GM21526 (cell line): Measurements from ENCODE around the gene LTA4H.

Experiments
- ATAC-seq: cut with Tn5 transposase; IDR thresholded peaks from one replicate; pipeline ENCODE4 v1.9.1; 2021; ENCODE audit warnings: moderate library complexity; ENCODE audit not compliant: unreplicated experiment, low FRiP score

The LTA4H gene

DNA sequence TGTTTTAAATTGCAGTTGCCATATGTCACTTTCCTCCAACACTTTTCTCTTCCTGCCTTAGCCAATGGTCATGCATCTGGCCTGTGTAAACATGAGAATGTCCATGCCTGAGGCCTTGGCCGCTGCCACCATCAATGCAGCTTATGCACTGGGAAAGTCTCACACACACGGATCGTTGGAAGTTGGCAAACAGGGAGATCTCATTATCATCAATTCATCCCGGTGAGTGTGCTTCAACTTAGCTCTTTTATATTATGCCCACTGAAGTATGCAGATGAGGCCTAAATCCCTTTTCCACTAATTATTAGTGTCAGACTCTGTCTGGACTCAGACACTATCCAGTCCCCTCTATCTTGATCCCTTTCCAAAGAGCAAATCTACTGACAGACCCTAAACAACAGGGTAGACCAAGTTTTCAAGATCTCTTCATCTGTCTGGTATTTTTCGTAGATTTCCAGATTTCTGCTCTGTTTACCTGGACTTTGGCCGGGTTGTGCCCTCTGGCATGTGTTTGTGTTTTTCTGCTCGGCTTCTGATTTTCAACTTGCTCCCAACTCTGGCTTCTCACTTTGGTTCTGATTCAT, 69.0 kb downstream of the LTA4H start:
- no peak for ATAC-seq

DNA sequence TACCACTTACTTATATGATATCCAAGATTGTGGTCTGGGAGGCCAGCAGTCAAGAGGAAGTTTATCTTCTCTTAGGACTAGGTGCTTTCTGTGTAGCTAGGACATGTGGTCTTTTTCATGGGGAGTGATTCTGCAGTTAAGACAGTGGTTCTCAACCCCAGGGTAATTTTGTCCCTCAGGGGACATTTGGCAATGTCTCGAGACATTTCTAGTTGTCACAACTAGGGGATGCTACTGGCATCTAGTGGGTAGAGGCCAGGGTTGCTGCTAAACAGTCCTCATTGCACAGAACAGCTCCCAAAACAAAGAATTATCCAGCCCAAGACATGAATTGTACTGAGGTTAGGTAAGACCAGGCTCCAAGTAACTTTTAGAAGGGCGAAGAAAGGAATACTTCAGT, 72.3 kb downstream of the LTA4H start:
- no peak for ATAC-seq

DNA sequence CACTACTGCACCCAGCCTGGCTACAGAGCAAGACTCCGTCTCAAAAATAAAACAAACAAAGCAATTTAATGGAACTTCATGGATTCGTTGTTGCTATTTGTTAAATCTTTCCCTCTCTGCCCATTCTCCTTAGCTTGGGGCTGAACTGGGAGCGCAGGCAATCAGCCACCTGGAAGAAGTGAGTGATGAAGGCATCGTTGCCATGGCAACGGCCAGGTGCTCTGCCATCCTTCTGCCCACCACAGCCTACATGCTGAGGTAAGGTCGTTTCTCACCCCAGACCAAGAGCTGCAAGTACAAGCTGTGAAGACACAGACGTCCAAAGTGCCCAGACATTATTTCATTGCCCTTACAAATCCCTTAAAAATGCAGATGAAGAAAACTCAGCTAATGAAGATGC, 73.2 kb downstream of the LTA4H start:
- ATAC-seq = no peak

DNA sequence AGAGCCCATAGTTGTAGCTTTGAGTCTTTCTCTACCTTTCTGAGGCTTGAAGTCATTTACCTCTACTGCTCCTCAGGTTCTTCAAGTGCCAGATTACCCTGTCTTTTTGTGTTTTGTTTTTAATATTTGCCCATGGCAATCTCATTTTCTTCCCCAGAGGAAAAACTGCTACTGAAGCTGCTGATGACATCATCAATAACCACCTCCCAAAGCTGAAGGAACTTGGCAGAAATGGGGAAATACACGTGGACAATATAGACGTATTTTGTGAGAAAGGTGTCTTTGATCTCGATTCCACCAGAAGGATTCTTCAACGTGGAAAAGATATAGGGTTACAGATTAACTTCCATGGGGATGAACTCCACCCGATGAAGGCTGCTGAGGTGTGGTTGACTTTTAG, 75.1 kb downstream of the LTA4H start:
- no peak for ATAC-seq

DNA sequence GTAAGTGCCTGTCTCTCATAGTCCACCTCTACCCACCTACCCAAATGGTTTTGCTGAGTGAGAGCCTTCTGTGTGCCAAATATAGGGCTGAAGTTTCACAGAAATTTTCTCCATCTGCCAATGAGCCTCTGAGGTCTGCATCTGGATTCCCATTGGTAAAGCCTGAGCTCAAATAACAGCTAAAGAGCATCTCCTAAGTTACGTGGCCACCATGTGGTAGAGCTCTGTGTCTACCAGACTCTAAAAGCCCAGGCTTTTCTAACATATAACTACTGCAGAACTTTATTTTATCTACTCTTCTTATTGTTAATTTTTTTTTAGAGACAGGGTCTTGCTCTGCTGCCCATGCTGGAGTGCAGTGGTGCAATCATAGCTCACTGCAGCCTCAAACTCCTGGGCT, 76.3 kb downstream of the LTA4H start:
- no peak for ATAC-seq

DNA sequence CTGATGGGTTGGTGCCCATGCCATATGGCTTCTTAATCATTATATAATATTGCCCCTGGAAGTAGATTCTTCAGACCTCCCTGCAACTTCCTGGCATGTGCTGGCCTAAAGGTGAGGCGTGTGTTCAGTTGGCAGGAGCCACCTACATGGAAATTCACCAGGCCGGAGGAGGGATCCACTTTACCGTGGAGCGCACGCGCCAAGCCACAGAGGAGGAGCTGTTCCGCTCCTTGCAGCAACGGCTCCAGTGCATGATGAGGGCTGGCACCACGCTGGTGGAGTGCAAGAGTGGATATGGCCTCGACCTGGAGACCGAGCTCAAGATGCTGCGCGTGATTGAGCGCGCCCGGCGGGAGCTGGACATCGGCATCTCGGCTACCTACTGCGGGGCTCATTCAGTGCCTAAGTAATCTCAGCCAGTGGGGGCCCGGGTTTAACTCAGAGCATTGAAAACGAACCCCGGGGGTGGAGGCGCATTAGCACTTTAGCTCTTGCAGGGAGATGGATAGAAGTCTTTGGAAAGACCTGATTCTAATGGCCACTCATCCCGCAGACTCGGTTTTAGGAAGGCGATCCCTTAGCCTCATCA, 78.7 kb downstream of the LTA4H start:
- ATAC-seq = no peak

DNA sequence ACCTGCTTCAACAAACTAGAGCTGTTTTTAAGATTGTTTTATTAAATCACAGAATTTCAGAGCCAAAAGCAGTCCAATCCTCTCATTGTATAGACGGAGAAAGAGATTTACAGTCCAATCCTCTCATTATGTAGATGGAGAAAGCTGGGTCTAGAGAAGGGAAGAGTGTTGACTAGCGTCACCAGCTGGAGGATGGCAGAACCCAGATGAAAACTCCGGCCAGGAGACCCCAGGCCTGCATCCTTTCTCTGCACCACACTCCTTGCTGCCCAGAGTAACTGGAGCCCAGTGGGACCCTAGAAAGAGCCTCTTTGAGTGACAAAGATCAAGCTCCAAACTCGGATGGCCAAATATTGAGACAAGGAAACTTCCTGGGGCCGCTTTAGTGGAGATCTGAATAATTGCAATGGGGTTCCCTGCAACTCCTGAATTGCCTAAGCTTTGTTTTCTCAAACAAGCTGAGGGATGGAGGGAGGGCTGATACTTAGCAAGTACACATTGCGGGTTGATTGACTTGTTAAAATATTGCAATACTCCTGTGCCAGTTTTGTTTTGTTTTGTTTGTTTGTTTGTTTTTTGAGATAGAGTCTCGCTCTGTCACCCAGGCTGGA, 79.7 kb downstream of the LTA4H start:
- ATAC-seq = no peak

DNA sequence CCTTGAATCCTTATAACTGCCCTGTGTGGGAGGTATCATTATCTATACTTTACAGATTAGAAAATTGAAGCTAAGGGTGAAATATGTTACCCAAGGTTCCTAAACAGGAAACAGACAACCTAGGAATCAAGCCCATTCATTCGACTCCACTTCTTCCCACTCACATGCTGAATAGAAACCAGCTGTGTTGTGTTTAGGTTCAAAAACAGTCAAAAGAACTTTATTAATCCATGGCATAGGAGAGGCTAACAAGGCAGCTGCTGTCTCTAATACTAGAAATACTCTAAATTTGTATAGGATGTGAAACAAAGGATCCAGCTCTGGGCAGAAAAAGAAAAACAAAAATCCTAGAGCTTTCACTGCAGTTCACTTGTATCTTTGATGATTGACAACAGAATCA, 82.4 kb downstream of the LTA4H start:
- ATAC-seq = no peak

DNA sequence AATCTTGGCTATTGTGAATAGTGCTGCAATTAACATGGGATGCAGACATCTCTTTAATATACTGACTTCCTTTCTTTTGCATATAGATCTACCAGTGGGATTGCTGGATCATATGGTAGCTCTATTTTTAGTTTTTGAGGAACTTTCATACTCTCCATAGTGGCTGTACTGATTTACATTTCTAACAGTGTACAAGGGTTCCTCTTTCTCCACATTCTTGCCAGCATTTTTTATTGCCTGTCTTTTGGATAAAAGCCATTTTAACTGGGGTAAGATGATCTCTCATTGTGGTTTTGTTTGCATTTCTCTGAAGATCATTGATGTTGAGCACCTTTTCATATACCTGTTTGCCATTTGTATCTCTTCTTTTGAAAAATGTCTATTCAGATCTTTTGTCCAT, 83.9 kb downstream of the LTA4H start:
- ATAC-seq = no peak
